HG03064 (cell line): ENCODE measurements around the gene GLO1.
A peak's percentile ranks its signal among the peaks of the same experiment; 100 is the strongest.
"Not testable (repeated sequence)": the region's sequence is repeated elsewhere in the genome, so short reads cannot be mapped to it uniquely, and the experiment has no call there.

Experiments used
- ATAC-seq: cut with Tn5 transposase; IDR thresholded peaks from one replicate; pipeline ENCODE4 v1.9.1; 2021; ENCODE audit warnings: low read depth; ENCODE audit not compliant: unreplicated experiment

The GLO1 gene

GRCh38 chr6:38708496-38708895 is 5.6 kb upstream of the GLO1 start:
- no peak for ATAC-seq

- no peak for ATAC-seq
Measured at GRCh38 chr6:38705924-38706323, 3.0 kb upstream of the GLO1 start.

DNA sequence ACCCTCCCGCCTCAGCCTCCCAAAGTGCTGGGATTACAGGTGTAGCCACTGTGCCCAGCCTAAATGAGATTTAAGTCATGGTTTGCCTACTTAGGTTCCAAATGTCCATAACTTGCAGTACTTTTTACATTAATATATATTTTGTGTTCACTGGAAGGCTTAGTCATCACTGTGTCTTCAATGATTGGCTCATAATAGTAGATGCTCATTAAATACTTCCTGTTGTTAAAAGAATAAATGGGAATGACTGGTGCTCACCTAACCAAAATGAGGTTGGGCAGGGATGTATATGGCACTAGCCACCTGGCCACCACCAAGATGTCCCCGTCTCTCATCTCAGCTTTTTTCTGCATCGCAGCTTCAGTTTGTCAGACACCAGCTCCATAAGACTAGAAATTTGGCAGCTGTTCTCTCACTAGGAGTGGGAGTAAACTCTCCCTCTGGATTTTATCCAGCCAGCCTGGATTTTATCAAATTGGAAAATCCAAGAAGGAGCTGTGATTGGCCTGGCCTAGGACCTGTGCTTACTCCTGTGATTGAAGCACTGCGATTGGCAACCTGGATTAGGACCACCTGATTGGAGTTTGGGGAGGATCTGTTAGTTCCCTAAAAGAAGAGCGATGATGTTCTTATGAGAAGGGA is 1.1 kb upstream of the GLO1 start:
- ATAC-seq: no peak

DNA sequence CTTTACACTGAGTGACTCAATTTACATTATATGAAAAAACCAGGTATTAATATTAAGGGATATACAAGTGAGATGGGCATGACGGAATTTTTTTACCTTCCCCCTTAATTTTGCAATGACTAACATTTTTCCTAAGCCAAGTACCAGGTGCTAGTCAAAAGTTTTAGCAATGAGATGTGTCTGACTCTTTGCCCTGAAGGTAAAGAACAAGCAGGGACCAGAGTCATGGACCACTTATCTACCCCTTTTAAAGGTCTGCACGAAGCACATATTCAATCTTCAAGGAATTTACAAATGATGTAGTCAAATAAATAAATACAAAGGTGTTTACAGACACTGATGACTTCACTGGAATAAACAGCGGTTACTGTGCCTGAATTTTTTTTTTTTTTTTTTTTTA is 1.4 kb downstream of the GLO1 start:
- ATAC-seq: no peak

- not testable (repeated sequence) for ATAC-seq
Measured at GRCh38 chr6:38699702-38700101, 3.2 kb downstream of the GLO1 start.

DNA sequence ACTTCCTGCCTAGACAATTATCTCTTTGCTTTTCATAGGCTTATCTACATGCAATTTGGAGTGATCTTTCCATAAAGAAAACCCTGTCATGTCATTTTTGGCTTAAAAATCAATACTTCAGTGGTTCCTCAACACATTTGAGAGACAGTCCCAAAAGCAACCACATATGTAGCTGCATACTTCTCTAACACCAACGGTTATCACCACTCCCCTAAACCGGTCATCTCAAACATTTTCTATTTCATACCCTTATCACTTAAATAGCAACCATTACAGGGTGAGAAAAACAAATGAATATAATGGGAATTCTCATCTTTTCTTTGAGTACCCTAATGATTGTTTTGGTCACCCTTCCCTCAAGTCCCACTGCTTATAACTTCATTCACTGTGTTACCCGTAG is 5.1 kb downstream of the GLO1 start:
- ATAC-seq: no peak

GRCh38 chr6:38696345-38696744 is 6.6 kb downstream of the GLO1 start:
- no peak for ATAC-seq

- ATAC-seq: no peak
Measured at GRCh38 chr6:38695933-38696332, 7.0 kb downstream of the GLO1 start.

GRCh38 chr6:38695227-38695900 is 7.6 kb downstream of the GLO1 start:
- ATAC-seq: no peak

DNA sequence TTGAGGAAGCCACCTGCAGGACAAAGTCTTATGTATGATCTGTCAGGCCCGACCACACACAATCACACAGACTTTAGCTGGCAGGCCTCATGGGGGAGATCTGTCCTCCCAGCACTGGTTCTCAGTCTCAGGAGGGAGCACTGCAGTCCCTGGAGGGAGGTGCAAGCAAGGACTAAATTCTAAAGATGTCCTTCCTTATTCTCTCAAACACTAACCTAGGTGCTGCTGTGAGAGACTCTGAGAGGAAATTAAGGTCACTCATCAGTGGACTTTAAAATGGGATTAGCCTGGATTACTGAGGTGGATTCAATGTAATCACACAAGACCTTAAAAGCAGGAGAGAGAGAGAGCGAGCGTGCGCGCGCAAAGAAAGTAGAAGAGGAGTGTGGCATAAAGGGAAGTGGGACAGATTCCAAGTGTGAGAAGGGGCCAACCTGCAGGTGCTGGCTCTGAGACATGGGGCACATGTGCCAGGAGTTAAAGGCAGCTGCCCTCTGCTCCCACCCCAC is 14.3 kb downstream of the GLO1 start:
- peak; percentile 79 for ATAC-seq

DNA sequence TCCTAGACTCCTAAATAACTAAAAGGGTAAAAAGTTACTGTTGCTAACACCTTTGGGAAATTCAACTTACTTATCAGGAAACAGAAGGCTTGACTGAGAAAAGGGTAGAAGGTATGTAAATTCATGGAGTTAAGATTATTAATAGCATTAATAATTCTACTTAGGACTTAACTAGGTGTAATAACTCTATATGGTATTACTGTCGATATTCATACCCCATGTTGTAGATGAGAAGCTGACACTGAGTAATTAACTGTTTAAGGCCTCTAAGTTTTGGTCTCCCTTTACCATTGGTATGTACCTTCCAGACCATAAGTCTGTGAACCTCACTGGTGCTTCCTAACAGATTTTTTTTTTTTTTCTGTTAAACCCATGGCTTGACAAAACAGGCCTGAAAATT is 15.4 kb downstream of the GLO1 start:
- ATAC-seq: no peak

GRCh38 chr6:38687043-38687353 is 15.9 kb downstream of the GLO1 start:
- no peak for ATAC-seq

DNA sequence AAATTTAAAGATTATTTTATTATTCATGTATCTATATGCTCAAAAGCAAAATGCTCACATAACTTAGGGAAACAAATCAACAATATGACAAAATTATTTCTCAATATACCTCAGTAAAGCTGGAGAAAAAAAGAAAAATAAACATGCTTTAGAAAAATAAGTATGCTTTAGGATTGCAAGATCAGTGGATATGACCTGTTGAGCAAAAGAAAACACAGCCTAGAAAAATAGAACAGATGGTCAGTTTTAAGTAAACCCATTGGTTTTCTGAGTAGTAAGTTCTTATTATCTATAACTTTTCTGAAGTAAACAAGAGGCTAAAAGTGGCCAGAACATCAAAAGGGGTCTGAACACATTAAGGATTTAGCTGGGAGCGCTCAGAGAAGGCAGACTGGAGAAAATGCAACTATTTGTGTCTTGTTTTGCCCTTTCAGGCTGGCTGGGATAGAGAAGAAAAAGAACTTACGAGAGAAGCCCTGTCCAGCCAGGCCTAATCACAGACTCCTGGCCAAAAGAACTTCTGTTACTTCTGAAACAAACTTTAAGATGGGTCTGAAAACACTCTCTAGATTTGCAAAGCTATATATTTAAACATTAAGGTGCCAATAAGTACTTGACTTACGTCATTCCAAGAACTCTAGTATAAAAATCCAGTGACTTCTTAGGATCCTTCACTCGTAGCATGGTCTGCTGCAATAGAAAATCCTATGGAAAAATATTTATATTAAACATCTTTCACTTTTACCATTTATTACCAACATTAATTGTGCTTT is 16.5 kb downstream of the GLO1 start:
- ATAC-seq: no peak

DNA sequence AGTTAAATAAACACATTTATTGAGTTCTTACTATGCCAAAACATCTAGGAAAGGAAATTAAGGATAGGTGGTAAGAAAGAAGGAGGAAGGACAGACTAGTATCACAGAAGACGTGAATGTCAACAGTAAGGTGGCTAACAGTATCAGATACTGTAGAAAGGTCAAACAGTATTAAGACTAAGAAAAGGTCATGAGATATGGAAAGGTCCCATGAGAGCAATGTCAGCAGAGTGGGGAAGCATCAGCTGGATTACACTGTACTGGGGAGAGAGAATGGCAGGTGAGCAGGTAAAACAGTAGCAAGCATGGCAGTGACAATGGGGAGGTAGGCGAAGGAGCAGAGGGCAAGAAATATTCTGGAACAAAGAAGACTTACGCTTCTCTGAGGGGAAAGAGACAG is 18.0 kb downstream of the GLO1 start:
- ATAC-seq: no peak

GRCh38 chr6:38684237-38684636 is 18.7 kb downstream of the GLO1 start:
- no peak for ATAC-seq

DNA sequence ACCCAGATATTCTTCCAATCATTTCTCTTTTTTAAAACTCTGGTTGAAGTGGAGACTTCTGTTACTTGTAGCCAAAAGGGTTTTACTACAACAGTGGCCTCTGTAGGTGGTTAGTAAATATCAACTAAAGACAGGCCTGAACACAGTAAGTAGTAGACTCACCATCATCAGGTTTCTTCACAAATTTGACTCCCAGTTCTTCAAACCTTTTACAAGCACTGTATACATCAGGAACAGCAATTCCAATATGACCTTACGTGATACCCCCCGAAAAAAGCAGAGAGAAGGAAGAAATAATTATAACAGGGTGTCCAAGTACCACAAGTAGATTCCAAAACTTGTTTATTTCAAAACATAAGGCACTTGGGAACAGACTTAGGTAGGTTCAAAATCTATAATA is 21.1 kb downstream of the GLO1 start:
- ATAC-seq: no peak

GRCh38 chr6:38679668-38680067 is 23.3 kb downstream of the GLO1 start:
- ATAC-seq: no peak

DNA sequence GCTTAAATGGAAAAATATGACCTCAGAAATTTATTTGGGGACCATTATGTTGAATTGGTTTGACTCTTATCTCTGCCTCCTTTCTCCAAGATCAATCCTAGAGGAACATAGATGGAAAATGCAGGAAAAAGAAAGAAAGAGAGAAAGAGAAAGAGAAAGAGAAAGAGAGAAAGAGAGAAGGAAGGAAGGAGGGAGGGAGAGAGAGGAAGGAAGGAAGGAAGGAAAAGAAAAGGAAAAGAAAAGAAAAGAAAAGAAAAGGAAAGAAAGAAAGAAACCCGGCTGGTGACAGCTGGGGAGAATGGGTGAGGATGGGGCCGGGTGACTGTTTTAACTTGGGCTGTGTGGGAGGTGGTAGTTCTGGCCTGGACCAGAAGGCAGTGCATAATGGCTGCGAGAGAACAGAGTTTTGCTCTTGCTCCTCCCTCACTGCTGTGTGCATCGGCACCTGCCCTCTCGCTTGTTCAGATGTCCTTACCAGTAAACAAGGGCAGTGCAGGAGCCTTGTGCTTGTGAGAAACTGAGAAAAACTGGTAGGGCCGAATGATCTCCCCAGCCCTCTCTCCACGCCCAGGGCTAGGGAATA is 24.7 kb downstream of the GLO1 start:
- no peak for ATAC-seq

GRCh38 chr6:38676974-38677544 is 25.9 kb downstream of the GLO1 start:
- ATAC-seq: no peak

GRCh38 chr6:38676236-38676973 is 26.5 kb downstream of the GLO1 start:
- no peak for ATAC-seq
